Measurements from ENCODE around the gene ATG10. TPM values are rescaled to one million over a fixed set of nuclear protein-coding genes. Genes with fewer than 3 reads are reported as not detected.

ATG10 gene
- total RNA-seq, 1 donor, result 6.5 TPM

- Histone ChIP-seq H3K36me3 (ENCODE audit: insufficient read depth, low read length) (no peaks in the 10 kb centered on the region), H3K27me3 (ENCODE audit: insufficient read depth, low read length) (no peaks in the 10 kb centered on the region), H3K79me2 (ENCODE audit: insufficient read depth, low read length) (no peaks in the 10 kb centered on the region), H4K20me1 (ENCODE audit: insufficient read depth, low read length) (no peaks in the 10 kb centered on the region), H3K27ac (ENCODE audit: low read depth, low read length) (no peak overlapping the region), H3K4me2 (ENCODE audit: insufficient read depth, low read length) (no peak overlapping the region), H3K4me1 (ENCODE audit: insufficient read depth, low read length) (no peaks in the 10 kb centered on the region), H3K4me3 (ENCODE audit: insufficient read depth, low read length) (no peak overlapping the region), H3K9me3 (ENCODE audit: low read depth, low read length) (no peaks in the 10 kb centered on the region), H2AFZ (ENCODE audit: low read length) (no peak overlapping the region)
- no peak for TF ChIP-seq CTCF (IDR thresholded peaks at IDR 0.05; ENCODE audit: extremely low read depth, low read depth, low read length)
- no peak for DNase-seq (ENCODE audit: insufficient read length, low spot score, missing footprints)
Measured at GRCh38 chr5:82246960-82247574, 275.2 kb downstream of the ATG10 start.

DNA sequence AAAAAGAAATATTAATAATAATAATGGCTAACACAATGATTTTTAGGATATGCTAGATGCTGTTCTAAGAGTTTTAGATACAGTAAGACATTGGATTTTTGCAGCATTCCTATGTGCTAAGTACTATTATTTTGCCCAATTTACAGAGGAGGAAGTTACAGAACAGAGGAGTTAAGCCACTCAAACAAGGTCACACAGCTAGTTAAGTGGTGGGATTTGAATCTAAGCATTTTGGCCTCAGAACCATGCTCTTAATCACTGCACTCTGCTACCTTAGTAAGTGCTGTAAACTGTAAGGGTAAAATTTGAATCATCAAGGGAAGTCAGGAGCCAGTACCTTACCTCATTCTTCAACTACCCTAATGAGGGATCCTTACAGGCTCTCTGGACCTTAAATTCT, 280.9 kb downstream of the ATG10 start:
- Histone ChIP-seq H3K9me3 (ENCODE audit: low read depth, low read length) (no peaks in the 10 kb centered on the region), H3K36me3 (ENCODE audit: insufficient read depth, low read length) (no peaks in the 10 kb centered on the region), H3K4me3 (ENCODE audit: insufficient read depth, low read length) (no peak overlapping the region), H3K4me1 (ENCODE audit: insufficient read depth, low read length) (no peaks in the 10 kb centered on the region), H3K79me2 (ENCODE audit: insufficient read depth, low read length) (no peaks in the 10 kb centered on the region), H2AFZ (ENCODE audit: low read length) (no peak overlapping the region), H4K20me1 (ENCODE audit: insufficient read depth, low read length) (no peaks in the 10 kb centered on the region), H3K4me2 (ENCODE audit: insufficient read depth, low read length) (no peak overlapping the region), H3K27ac (ENCODE audit: low read depth, low read length) (no peak overlapping the region), H3K27me3 (ENCODE audit: insufficient read depth, low read length) (no peaks in the 10 kb centered on the region)
- no peak for DNase-seq (ENCODE audit: insufficient read length, low spot score, missing footprints)
- no peak for TF ChIP-seq CTCF (IDR thresholded peaks at IDR 0.05; ENCODE audit: extremely low read depth, low read depth, low read length)

DNA sequence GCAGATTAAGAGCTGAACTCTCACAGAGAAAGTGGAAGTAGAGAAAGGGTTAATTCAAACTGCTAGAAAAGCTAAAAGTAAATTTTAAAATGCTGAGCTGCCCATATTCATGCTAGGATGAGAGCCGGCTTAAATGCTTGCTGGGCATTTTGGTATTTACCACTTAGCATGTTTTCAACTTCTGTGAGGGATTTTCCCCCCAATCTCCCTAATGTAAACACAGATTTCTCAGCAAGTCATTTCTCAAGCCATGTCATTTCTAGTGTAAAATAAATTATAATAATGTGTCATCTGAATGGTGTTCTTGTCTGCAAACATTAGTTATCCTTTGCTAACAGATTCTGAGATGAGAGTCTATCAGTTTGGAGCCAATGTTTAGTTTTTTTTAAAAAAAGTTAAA, 284.0 kb downstream of the ATG10 start:
- no peaks in the 10 kb centered on the region for H3K9me3 ChIP-seq (ENCODE audit: low read depth, low read length)
- H3K4me2 ChIP-seq (ENCODE audit: insufficient read depth, low read length), result no peak overlapping the region
- no peaks in the 10 kb centered on the region for H4K20me1 ChIP-seq (ENCODE audit: insufficient read depth, low read length)
- no peak overlapping the region for H2AFZ ChIP-seq (ENCODE audit: low read length)
- no peak for DNase-seq (ENCODE audit: insufficient read length, low spot score, missing footprints)
- H3K79me2 ChIP-seq (ENCODE audit: insufficient read depth, low read length), result no peaks in the 10 kb centered on the region
- TF ChIP-seq CTCF (IDR thresholded peaks at IDR 0.05; ENCODE audit: extremely low read depth, low read depth, low read length), result no peak
- H3K4me1 ChIP-seq (ENCODE audit: insufficient read depth, low read length), result no peaks in the 10 kb centered on the region
- no peak overlapping the region for H3K4me3 ChIP-seq (ENCODE audit: insufficient read depth, low read length)
- no peaks in the 10 kb centered on the region for H3K27me3 ChIP-seq (ENCODE audit: insufficient read depth, low read length)
- H3K27ac ChIP-seq (ENCODE audit: low read depth, low read length), result no peak overlapping the region
- no peaks in the 10 kb centered on the region for H3K36me3 ChIP-seq (ENCODE audit: insufficient read depth, low read length)

DNA sequence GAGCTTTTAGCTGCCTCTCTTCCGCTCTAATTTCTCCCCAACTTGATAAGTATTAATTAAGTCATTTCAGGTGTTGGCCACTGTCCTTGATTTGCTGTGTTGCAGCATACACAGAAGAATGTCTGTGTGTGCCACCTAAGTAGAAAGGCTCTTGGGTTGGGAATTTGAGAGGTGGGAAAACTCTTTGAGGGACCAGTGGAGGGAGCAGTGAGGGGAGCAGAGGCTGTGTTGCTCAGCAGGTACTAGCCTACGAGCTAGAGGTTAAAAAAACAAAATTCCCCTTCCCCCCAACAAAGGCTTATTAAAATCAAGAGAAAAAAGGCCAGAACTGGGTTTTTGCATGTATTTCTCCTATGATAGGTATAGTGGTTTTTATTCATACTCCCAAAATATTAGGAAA, 285.4 kb downstream of the ATG10 start:
- Histone ChIP-seq H2AFZ (ENCODE audit: low read length) (no peak overlapping the region), H3K79me2 (ENCODE audit: insufficient read depth, low read length) (no peaks in the 10 kb centered on the region), H3K4me2 (ENCODE audit: insufficient read depth, low read length) (no peak overlapping the region), H3K4me1 (ENCODE audit: insufficient read depth, low read length) (no peaks in the 10 kb centered on the region), H3K36me3 (ENCODE audit: insufficient read depth, low read length) (no peaks in the 10 kb centered on the region), H3K9me3 (ENCODE audit: low read depth, low read length) (no peaks in the 10 kb centered on the region), H3K4me3 (ENCODE audit: insufficient read depth, low read length) (no peak overlapping the region), H3K27ac (ENCODE audit: low read depth, low read length) (no peak overlapping the region), H3K27me3 (ENCODE audit: insufficient read depth, low read length) (no peaks in the 10 kb centered on the region), H4K20me1 (ENCODE audit: insufficient read depth, low read length) (no peaks in the 10 kb centered on the region)
- DNase-seq (ENCODE audit: insufficient read length, low spot score, missing footprints), result no peak
- no peak for TF ChIP-seq CTCF (IDR thresholded peaks at IDR 0.05; ENCODE audit: extremely low read depth, low read depth, low read length)
